SK-N-MC (cell line): Measurements from ENCODE around the gene PHF12.
A peak's percentile ranks its signal among the peaks of the same experiment; 100 is the strongest.
"Not testable (repeated sequence)": the region's sequence is repeated elsewhere in the genome, so short reads cannot be mapped to it uniquely, and the experiment has no call there.

Source experiments
- DNase-seq: peaks from one replicate; pipeline ENCODE4 v3.0.0-alpha.2; 2011; ENCODE audit warnings: low read depth, low spot score
- H3K27ac ChIP-seq: fragments of 200-600 bp; sonication (generic); 2 replicates; pipeline ENCODE4 v1.5.1; 2016; ENCODE audit warnings: mixed run types
- H3K36me3 ChIP-seq: fragments of 200-600 bp; sonication (generic); 2 replicates; pipeline ENCODE4 v1.6.1; 2017; ENCODE audit warnings: antibody characterized with exemption, low read length, mixed read lengths; ENCODE audit not compliant: insufficient read depth
- H3K4me3 ChIP-seq: fragments of 200-600 bp; sonication (generic); 2 replicates; pipeline ENCODE4 v1.5.1; 2016
- H3K9ac ChIP-seq: fragments of 200-600 bp; sonication (generic); 2 replicates; pipeline ENCODE4 v1.8.0; 2017; ENCODE audit warnings: mixed run types, mixed read lengths; ENCODE audit not compliant: insufficient read length
- H3K9me3 ChIP-seq: fragments of 200-600 bp; sonication (generic); 2 replicates; pipeline ENCODE4 v1.6.1; 2017; ENCODE audit warnings: low read depth, mild to moderate bottlenecking, antibody characterized with exemption, low read length, moderate library complexity, mixed read lengths
- EZH2 ChIP-seq: fragments of 200-600 bp; sonication (generic); IDR thresholded peaks from one replicate; pipeline ENCODE4 v1.6.1; 2017; ENCODE audit warnings: antibody characterized with exemption
- FOXP2 ChIP-seq: optimal IDR thresholded peaks from 2 replicates; pipeline ENCODE3; 2011; ENCODE audit warnings: mild to moderate bottlenecking, moderate library complexity; ENCODE audit not compliant: insufficient read depth; ENCODE audit errors: extremely low read length, control extremely low read depth
- POLR2AphosphoS5 ChIP-seq: IDR thresholded peaks from 2 replicates; pipeline ENCODE4 v1.6.1; 2012; ENCODE audit warnings: mild to moderate bottlenecking, low read depth, low read length, borderline replicate concordance

PHF12 gene

DNA sequence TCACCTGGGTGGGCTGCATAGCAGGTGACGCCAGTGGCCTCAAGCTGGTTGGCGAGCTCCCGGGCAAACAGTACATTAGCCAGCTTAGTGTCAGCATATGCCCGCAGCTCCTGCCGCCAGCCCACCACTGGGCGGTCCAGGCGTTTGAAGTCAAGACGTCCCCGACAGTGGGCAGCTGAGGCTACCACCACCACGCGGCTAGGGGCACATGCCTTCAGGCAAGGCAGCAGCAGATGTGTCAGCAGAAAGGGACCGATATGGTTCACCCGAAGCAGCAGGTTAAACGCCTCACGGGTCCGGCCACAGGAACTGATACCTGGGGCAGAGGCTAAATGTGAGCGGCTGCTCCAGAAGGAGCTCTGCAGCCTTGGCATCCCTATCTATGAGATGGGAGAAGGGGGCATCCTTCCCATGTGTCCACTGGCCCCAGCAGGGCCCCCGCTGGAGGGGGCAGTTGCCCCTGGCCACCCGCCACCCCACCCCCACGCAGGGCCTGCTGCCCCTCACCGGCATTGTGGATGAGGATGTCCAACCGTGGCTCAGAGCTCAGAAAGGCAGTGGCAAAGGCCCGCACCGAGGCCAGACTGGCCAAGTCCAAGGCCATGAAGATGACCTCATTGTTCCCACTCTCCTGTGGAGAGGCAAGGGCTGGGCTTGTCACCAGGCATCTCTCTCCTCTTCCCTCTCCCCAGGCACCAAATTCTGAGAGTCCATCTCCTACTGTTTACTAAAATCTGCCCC lies 50.2 kb downstream of the PHF12 start:
- no peak for DNase-seq
- H3K9ac ChIP-seq, result peak overlapping the region; percentile 80
- no peaks in the 10 kb centered on the region for H3K9me3 ChIP-seq
- no peak for TF ChIP-seq FOXP2
- TF ChIP-seq EZH2, result no peak
- TF ChIP-seq POLR2AphosphoS5, result no peak
- no peak overlapping the region for H3K27ac ChIP-seq
- H3K36me3 ChIP-seq, result peaks cover 16% of the 10 kb centered on the region
- peak overlapping the region; percentile 96 for H3K4me3 ChIP-seq

DNA sequence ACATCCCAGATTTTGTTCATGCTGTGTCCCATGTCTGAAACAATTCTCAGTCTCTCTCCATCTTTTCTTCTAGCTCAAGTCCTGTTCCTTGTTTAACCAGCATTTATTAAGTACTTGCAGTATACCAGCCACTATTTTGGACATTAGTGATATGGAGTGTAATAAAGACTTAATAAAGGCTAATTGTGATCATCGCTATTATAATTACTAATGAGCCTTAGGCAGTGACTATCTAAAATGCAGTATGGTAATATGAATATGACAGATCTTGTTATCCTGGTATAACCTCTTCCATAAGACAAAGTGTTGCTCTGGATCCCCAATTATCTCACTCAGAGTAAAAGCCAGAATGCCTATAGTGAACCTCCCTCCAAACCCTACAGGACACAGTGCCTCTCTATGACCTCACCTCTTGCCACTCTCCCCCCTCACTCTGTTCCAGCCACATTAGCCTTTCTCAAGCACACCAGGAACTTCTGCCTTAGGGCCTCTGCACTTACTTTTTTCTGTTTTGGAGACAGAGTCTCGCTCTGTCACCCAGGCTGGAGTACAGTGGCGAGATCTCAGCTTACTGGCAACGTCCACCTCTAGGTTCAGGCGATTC lies 52.0 kb downstream of the PHF12 start:
- no peak overlapping the region for H3K9ac ChIP-seq
- no peaks in the 10 kb centered on the region for H3K9me3 ChIP-seq
- peak overlapping the region; percentile 85 for H3K27ac ChIP-seq
- H3K36me3 ChIP-seq, result peaks cover 11% of the 10 kb centered on the region
- no peak overlapping the region for H3K4me3 ChIP-seq
- DNase-seq, result no peak
- TF ChIP-seq EZH2 (no peak), POLR2AphosphoS5 (no peak), FOXP2 (no peak)

DNA sequence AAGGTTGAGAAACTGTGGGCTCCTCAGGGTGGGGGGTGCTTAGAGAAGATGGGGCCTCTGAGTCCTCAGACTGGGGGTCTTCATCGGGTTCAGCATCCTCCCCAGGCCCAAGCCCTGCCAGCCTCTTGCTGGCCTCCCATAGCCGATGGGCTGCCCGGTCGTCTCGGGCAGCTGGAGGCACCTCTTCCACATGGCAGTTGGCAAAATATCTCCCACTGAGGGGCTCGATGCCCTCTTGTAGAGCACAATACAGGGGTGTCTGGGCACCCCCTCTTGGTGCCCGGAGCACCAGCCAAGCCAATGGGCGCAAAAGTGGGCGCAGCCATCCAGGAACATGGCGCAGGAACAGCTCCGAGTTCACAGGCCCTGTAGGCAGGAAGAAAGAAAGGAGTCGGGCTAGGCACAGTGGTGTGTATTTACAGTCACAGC lies 52.8 kb downstream of the PHF12 start:
- no peak overlapping the region for H3K4me3 ChIP-seq
- DNase-seq, result no peak
- H3K27ac ChIP-seq, result peak overlapping the region; percentile 85
- no peaks in the 10 kb centered on the region for H3K9me3 ChIP-seq
- peaks cover 11% of the 10 kb centered on the region for H3K36me3 ChIP-seq
- no peak for TF ChIP-seq POLR2AphosphoS5
- no peak for TF ChIP-seq EZH2
- TF ChIP-seq FOXP2, result no peak
- no peak overlapping the region for H3K9ac ChIP-seq

DNA sequence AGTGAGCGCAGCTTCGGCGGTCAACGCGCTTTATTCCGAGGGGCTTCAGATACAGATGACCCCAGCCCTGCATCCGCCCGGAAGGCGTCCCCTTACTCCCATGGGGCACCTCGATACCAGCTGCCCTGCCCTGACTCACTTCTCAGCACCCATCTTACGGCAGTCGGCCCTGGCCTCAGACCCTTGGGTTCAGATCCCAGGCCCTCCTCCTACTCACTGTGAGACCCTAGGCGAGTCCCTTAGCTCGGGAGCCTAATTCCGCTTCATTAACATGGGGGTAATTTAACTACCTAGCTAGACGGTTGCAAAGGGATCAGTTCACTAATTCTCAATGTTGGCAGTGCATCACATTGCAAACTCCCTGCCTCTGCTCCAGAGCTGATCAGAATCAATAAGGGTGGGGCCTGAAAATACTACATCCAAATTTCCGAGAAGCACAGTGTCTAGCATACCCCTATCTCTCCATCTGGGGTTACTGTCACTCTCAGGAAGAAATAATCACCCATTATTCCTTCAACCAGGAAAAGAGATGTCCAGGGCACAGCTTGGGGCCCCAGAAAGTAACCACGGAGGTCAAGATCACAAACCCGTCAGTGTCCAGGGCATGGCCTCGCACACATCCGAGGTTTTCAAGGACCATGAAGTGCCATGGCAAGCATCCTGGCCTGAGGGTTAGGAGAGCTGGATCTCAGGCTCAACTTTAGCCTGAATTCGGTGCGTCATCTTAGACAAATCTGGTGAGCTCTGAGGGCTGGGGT lies 53.4 kb downstream of the PHF12 start:
- TF ChIP-seq FOXP2 (no peak), POLR2AphosphoS5 (peak; percentile 23; the same call in 1 of the 2 replicates)
- H3K9ac ChIP-seq, result peak overlapping the region; percentile 71
- peaks cover 11% of the 10 kb centered on the region for H3K36me3 ChIP-seq
- H3K4me3 ChIP-seq, result peak overlapping the region; percentile 83
- H3K27ac ChIP-seq, result peak overlapping the region; percentile 85
- DNase-seq, result no peak
- H3K9me3 ChIP-seq, result no peaks in the 10 kb centered on the region

DNA sequence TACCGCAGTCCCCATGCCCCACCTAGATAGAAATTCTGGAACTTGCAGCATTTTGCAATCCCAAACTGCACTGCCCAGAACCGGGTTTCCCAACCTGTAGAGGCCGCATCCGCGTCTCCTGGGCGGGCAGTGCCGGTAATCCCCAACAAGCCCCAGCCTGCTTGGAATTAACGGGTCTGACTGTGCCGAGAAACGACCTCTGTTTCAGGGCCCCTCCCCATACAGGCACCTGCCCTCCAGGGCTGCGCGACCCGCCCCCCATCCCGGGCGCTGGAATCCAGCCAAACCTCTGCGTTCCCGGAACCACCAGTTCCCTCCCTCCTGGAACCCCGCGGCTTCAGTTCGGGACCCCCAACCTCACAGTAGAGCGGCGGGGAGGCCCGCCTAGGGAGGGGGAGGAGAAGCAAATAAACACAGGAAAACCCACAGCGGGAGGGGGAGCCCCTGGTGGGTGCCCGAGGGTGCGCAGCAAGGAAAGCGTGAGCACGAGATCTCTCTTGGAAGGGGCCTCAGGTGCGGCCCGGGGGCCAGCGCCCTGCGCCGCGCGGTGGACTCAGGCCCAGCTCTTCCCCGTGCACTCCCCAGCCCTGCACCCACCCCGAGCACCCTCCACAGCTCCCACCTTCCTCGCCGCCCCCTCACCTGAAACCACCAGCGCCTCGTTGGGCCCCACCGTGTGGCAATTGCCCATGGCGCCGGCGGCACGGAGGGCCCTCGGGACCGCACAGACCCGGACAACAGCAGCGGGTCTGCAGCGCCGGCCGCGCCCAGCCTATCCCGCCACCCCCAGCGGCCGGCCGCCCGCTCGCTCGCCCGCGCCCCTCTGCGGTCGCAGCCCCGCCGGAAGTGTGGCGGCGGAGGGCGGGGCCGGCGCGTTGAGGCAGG lies 54.2 kb downstream of the PHF12 start, which contains the start of gene FLOT2:
TSS of gene FLOT2 (minus strand) at position 850 of the 885 bp plus-strand sequence. CDS start at position 691, 159 bp downstream.
- Histone ChIP-seq H3K27ac (peak within 1 kb of the TSS; percentile 85), H3K4me3 (peak within 1 kb of the TSS; percentile 83), H3K36me3 (peaks cover 11% of the 10 kb centered on the region), H3K9ac (peak within 1 kb of the TSS; percentile 71), H3K9me3 (no peaks in the 10 kb centered on the region)
- no peak for DNase-seq
- TF ChIP-seq EZH2 (no peak), FOXP2 (peak; percentile 75), POLR2AphosphoS5 (peak; percentile 65)

DNA sequence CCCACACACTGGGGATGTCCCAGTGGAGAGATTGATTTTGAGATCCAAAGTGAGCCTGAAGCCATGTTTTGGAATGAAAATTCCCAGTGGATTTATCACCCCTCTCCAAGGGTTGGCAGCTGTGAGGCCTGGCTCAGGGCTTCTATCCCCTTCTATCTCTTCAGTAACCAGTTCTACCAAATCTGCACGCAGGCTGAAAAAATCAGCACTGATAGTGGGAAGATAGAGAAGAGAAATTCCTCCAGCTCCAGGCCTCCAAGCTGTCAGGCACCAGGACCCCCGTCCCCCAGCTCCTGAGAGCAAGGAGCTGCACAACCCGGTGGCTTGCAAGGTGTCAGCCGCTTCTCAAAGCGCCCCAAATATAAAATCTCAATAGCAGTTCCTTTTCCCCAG lies 54.8 kb downstream of the PHF12 start:
- peak overlapping the region; percentile 83 for H3K4me3 ChIP-seq
- H3K9me3 ChIP-seq, result no peaks in the 10 kb centered on the region
- H3K36me3 ChIP-seq, result peaks cover 11% of the 10 kb centered on the region
- peak overlapping the region; percentile 71 for H3K9ac ChIP-seq
- no peak for DNase-seq
- H3K27ac ChIP-seq, result peak overlapping the region; percentile 85
- TF ChIP-seq EZH2 (no peak), FOXP2 (no peak), POLR2AphosphoS5 (no peak)

DNA sequence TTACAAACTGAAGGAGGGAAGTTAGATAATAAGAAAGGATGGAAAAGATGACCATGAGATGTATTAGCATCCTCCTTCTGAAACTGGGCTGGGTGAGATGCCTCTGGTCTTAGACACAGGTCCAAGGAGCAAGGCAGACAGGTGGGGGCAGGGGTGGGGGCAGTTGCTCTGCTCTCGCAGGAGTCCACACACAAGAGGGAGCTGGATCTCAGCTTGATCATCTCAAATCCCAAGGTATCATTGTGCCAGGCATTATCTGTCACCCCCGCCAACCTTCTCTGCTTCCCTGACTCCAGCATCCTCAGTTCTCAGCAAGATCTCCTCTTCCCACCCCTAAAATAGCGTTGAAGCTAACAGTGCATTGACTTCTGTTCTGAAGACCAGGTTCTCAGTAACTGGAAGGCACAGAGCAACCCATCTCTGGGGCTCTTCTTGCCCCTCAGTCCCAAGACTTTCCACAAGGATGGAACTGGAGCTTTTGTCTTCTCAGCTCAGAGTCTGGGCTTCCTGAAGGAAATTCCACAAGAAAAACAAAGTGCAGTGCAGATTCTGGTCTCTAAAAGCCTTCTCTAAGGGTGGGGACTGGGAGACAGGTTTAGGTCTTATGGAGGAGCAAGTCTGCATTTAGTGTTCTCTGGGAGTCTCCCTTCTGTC lies 55.4 kb downstream of the PHF12 start:
- peak overlapping the region; percentile 71 for H3K9ac ChIP-seq
- peak overlapping the region; percentile 83 for H3K4me3 ChIP-seq
- H3K27ac ChIP-seq, result peak overlapping the region; percentile 85
- DNase-seq, result no peak
- H3K9me3 ChIP-seq, result no peaks in the 10 kb centered on the region
- peaks cover 7% of the 10 kb centered on the region for H3K36me3 ChIP-seq
- no peak for TF ChIP-seq EZH2
- no peak for TF ChIP-seq POLR2AphosphoS5
- no peak for TF ChIP-seq FOXP2

DNA sequence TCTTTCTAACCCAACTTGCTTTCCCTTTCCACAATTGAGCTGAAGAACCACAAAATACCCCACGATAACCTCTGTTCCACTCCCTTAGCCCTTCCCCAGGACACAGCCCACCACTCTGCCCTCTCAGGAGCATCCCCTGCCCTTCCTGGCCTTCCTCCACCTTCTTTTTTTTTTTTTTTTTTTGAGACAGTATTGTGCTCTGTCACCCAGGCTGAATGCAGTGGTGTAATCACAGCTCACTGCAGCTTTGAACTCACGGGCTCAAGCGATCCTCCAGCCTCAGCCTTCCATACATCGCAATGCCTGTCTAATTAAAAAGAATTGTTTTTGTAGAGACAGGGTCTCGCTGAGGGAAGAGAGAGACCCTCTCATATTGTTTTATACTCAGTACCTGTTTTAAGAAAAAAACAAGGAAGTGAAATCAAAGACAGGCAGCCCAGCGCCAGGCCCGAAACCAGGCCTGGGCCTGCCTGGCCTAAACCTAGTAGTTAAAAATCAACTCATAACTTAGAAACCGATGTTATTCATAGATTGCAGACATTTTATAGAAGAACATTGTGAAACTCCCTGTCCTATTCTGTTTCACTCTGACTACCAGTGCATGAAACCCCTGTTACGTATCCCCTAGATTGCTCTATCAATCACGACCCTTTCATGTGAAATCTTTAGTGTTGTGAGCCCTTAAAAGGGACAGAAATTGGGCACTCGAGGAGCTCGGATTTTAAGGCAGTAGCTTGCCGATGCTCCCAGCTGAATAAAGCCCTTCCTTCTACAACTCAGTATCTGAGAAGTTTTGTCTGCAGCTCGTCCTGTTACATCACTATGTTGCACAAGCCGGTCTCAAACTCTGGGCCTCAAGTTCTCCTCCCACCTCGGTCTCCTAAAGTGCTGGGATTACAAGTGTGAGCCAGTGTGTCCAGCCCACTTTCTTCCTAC lies 57.8 kb downstream of the PHF12 start:
- H3K4me3 ChIP-seq, H3K9ac ChIP-seq, H3K9me3 ChIP-seq, H3K27ac ChIP-seq, DNase-seq, H3K36me3 ChIP-seq: not testable (repeated sequence)
